GOT3 (cell line): ENCODE data around the gene CACNA1I.

Source experiments
- DNase-seq: peaks from one replicate; lab custom pipeline; 2025; ENCODE audit warnings: mixed read lengths; lab: John Stamatoyannopoulos, UW

Gene CACNA1I

DNA sequence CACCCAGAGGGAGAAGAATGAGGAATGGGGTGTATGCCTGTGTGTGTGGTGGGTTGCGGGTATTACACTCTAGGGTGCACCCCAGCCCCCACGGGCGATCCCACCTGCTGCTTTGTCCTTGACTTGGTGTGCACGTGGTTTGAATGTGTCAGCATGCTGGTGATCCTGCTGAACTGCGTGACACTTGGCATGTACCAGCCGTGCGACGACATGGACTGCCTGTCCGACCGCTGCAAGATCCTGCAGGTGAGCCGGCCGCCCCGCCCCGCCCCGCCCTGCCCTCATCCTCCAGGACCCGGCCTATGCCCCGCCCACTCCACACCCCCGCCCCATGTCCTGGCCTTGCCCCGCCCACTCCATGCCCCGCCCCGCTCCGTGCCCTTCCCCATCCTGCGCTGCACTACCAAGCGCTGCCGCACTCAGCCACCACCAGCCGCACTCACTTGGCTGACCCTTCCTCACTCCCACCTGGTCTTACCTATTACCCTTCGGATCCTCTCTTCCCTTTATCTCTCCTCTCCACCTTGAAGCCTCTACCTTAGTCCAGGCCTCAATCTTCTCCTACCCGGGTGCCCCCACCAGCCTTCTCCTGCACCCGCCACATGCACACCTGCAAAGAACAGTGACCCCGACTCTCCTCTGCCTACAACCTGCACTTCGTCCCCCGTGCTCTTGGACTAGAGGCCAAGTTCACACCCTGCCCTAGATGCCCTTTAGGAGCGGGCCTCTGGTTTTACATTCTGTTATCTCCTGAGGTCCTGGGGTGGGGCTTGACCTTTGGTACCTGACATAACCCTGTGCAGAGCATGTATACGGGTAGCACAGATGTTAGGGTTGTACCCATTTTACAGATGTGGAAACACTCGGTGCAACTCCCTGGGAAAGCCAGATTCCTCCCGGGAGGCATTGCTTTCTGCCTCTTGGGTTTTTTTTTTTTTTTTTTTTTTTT is 27.7 kb downstream of the CACNA1I start:
- DNase-seq: no peak

GRCh38 chr22:39600491-39601179 is 30.1 kb downstream of the CACNA1I start:
- DNase-seq: no peak

DNA sequence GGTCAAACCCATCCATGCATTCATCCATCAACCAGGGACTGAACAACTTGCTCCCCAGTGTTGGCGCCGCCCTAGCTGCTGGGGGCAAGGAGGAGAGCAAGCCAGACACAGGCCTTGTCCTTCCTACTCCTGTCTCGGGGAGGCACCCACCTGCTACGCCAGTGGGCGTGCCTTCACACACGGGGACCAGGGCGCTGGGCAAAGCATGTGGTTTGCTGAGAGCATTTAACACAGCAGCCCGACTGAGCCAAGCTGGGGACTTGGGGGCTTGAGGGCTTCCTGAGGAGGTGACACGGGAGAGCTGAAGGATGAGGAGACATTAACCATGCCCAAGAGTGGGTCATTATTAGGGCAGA is 30.6 kb downstream of the CACNA1I start:
- no peak for DNase-seq

- no peak for DNase-seq
Measured at GRCh38 chr22:39603345-39603744, 32.8 kb downstream of the CACNA1I start.

DNA sequence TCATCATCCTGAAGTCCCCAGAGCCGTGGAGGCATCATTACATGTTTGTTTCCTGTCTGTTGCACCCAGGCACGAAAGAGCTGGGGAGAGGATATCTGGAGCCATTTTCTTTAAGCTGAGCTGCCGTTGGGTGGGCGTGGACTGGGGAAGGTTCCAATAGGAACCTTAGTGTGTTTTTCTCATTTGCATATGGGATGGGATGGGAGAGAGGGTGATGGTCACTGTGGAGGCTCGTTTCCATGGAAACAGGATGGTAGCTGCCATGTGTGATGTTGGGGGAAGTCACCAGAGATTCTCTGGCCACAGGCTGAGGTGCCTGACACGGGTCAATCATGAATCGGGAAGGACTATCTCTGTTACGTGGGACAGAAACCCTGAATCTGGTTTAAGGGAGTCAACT is 39.7 kb downstream of the CACNA1I start:
- DNase-seq: no peak

GRCh38 chr22:39610766-39611165 is 40.2 kb downstream of the CACNA1I start:
- no peak for DNase-seq

GRCh38 chr22:39611360-39611759 is 40.8 kb downstream of the CACNA1I start:
- no peak for DNase-seq

- no peak for DNase-seq
Measured at GRCh38 chr22:39612811-39613548, 42.4 kb downstream of the CACNA1I start.

- no peak for DNase-seq
Measured at GRCh38 chr22:39613549-39613921, 43.0 kb downstream of the CACNA1I start.

DNA sequence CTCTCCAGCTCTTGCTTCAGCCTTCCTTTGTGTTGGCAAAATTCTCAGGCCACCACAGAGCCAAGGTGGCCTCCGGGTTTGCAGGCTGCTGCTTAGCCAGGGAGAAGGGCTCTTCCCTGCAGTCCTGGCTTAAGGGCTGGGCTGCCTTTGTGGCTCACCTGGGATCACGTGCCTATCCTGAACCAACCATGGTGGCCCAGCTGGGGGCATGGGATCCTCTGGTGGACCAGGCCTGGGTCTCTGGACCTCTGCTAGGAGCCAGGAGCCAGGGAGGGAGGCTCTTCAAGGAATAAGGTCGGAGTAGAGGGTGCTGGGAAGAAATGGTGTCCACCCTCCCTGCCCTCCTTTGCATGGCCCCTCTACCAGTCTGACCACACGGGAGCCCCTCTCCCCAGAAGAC is 43.9 kb downstream of the CACNA1I start:
- DNase-seq: no peak

GRCh38 chr22:39616051-39616450 is 45.5 kb downstream of the CACNA1I start:
- DNase-seq: no peak

DNA sequence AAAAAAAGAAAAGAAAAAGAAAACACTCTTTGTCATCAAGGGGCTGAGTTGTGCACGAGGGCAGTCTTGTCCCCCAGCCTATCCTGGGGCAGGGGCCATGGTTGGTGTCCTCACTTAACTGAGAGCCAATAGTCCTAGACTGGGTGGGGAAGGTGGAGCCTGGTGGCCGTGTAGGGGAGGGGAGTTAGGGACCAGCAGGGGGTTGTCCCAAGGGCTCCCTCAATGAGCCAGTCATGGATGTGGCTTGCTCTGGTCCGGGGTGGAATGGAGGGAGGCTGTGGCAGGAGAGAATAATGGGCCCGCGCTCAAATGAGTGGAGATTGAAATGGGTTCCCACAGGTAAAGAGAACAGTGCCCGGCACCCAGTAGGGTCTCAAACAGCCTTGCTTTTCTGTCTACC is 46.2 kb downstream of the CACNA1I start:
- DNase-seq: no peak

DNA sequence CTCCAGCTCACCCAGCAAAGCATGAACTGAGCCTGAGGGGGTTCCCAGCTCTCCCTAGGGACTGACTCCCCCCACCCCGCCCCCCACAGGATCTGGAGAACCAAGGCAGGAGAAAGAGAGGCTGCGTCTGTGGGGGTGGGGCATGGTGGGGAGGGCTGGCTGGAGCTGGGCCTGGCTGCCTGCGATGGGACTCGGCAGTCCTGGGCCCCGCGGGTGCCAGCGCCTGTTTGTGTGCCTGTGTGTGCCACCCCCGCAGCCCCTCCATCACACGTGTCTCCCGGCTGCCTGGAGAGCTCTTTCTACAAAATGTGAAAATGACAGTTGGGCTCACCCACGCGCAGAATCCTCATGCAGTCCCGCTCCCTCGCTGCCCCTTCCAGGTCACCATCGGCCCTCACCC is 46.8 kb downstream of the CACNA1I start:
- DNase-seq: no peak

DNA sequence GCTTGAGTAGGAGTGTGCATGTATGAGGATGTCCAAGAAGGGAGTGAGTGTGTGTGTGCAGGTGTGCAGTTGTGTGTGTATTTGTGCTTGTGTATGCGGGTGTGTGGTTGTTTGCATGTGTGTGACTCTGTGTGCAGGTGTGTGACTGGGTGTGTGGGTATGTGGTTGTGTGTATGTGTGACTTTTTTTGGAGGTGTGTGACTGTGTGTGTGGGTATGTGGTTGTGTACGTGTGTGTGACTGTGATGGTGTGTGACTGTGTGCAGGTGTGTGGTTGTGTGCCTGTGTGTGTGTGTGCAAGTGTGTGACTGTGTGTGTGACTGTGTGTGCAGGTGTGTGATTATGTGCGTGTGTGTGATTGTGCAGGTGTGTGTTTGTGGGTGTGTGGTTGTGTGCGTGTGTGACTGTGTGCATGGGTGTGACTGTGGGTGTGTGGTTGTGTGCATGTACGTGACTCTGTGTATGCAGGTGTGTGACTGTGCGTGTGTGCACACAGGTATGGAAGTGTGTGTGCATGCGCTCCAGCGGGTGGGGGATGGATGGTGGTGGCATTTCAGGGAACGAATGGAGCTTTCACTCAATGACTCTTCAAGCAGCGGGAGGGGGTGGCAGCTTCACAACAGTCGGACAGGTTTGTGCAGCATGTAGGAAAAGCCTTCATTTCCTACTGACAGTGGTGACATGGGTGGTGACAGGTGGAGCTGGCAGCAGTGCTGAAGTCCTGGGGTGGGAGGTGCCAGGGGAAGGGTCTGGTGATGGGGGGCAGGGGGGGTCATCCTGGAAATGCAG is 47.6 kb downstream of the CACNA1I start:
- no peak for DNase-seq

- no peak for DNase-seq
Measured at GRCh38 chr22:39618996-39619530, 48.5 kb downstream of the CACNA1I start.

- no peak for DNase-seq
Measured at GRCh38 chr22:39620924-39621690, 50.6 kb downstream of the CACNA1I start.

DNA sequence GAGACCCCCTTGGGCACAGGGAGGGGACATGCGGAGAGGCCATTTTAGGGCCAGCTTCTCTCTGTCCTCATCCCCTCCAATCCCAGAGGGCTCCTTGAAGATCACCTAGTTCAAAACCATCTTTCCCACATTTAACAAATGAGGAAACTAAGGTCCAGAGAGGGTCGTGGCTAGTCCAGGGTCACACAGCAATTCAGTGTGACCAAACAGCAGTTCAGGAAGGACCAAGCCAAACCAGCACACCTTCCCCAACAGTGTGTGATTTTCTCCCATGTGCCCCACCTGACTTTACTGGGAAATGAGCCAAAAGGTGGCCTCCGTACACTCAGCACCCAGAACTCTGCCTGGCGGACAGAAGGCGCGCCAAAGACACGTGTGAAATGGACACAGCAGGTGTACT is 51.3 kb downstream of the CACNA1I start:
- DNase-seq: no peak

- DNase-seq: no peak
Measured at GRCh38 chr22:39622881-39623367, 52.4 kb downstream of the CACNA1I start.

DNA sequence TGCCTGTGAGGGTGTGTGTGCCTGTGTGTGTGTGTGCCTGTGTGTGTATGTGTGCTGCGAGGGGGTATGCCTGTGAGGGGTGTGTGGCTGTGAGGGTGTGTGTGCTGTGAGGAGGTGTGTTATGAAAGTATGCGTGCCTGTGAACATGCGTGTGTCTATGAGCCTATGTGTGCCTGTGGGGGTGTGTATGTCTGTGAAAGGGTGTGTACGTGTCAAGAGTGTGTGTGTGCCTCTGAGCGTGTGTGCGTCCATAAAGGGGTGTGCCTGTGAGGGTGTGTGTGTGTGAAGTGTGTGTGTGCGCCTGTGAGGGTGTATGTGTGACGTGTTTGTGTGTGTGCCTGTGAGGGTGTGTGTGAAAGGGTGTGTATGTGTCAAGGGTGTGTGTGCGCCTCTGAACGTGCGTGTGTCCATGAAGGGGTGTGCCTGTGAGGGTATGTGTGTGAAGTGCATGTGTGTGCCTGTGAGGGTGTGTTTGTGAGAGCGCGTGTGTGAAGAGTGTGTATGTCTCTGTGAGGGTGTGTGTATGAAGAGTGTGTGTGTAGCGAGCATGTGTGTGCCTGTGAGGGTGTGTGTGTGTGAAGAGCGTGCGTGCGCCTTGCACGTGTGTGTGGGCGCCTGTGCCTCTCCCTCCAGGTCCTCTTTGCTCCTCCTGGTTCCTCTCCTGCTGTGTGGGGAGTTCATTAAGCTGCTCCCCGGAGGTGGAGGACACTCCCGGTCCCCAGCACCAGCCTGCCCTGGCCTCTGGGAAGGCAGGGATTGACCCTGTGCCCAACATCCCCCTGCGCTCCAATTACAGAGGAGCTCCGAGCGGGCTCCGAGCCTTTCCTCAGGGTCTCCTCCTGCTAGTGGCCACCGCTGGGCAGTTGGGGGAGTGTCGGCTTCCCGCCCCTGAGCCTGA is 53.3 kb downstream of the CACNA1I start:
- DNase-seq: no peak

- DNase-seq: no peak
Measured at GRCh38 chr22:39624501-39624821, 53.9 kb downstream of the CACNA1I start.
